ENCODE data around the gene ZSCAN5A. TPM values are rescaled to one million over a fixed set of nuclear protein-coding genes. Genes with fewer than 3 reads are reported as not detected.

The ZSCAN5A gene
- total RNA-seq, 1 donor from 2014 or later = 6.6 TPM

- Mint-ChIP-seq H3K4me3 (ENCODE audit: unreplicated experiment) (no peak overlapping the region), H3K36me3 (ENCODE audit: low read depth, unreplicated experiment) (peaks cover 6% of the 10 kb centered on the region), H3K27me3 (ENCODE audit: low read depth, unreplicated experiment) (no peaks in the 10 kb centered on the region), H3K9me3 (ENCODE audit: unreplicated experiment) (peaks cover 12% of the 10 kb centered on the region), H3K27ac (ENCODE audit: unreplicated experiment) (no peak overlapping the region), H3K4me1 (ENCODE audit: low read depth, unreplicated experiment) (no peaks in the 10 kb centered on the region)
- no peaks in the 10 kb centered on the region for H3K4me1 ChIP-seq (ENCODE audit: insufficient read depth, low read length)
- TF ChIP-seq EZH2 (IDR thresholded peaks at IDR 0.05; ENCODE audit: insufficient read depth, low read length) = no peak
- TF ChIP-seq, protein P1, sequence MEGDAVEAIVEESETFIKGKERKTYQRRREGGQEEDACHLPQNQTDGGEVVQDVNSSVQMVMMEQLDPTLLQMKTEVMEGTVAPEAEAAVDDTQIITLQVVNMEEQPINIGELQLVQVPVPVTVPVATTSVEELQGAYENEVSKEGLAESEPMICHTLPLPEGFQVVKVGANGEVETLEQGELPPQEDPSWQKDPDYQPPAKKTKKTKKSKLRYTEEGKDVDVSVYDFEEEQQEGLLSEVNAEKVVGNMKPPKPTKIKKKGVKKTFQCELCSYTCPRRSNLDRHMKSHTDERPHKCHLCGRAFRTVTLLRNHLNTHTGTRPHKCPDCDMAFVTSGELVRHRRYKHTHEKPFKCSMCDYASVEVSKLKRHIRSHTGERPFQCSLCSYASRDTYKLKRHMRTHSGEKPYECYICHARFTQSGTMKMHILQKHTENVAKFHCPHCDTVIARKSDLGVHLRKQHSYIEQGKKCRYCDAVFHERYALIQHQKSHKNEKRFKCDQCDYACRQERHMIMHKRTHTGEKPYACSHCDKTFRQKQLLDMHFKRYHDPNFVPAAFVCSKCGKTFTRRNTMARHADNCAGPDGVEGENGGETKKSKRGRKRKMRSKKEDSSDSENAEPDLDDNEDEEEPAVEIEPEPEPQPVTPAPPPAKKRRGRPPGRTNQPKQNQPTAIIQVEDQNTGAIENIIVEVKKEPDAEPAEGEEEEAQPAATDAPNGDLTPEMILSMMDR (IDR thresholded peaks at IDR 0.05; ENCODE audit: insufficient read depth, low read depth, low read length) = no peak
- H2AFZ ChIP-seq (ENCODE audit: low read depth, low read length) = no peak overlapping the region
- H3K27ac ChIP-seq (ENCODE audit: low read depth, low read length) = no peak overlapping the region
- H3K9ac ChIP-seq (ENCODE audit: low read length) = no peak overlapping the region
- no peaks in the 10 kb centered on the region for H3K36me3 ChIP-seq (ENCODE audit: insufficient read depth, low read length)
- H3K4me3 ChIP-seq (ENCODE audit: insufficient read depth, low read depth, low read length) = no peak overlapping the region
- H4K20me1 ChIP-seq (ENCODE audit: insufficient read depth, low read length) = no peaks in the 10 kb centered on the region
- H3K4me2 ChIP-seq (ENCODE audit: low read length) = no peak overlapping the region
- FAIRE-seq = no peak
- H3K79me2 ChIP-seq (ENCODE audit: insufficient read depth, low read length) = no peaks in the 10 kb centered on the region
- DNase-seq (ENCODE audit: low read depth) = no peak
- no peaks in the 10 kb centered on the region for H3K27me3 ChIP-seq (ENCODE audit: insufficient read depth, low read length)
- H3K9me3 ChIP-seq (ENCODE audit: insufficient read depth, low read depth, low read length) = no peaks in the 10 kb centered on the region
Observed at GRCh38 chr19:56355517-56355916, 40.9 kb upstream of the ZSCAN5A start.

DNA sequence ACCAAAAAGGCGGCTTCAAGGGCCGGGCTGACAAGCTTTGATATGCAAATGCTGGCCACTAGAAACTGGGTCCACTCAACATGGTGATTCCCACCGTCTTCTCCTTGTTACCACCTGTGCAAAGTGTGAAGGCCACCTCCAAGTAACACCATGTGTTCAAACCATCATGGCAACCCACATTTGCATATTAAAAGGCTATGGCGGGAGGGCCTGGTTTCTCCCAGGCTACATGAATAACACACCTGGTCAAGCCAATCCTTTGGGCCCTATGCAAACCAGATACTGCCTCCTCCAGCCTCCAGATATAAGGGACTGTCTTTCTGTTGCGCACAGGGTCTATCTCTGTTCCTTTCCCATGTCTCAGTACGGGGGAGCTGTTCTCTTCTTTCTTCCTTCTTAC is 36.6 kb upstream of the ZSCAN5A start:
- Histone ChIP-seq H3K9ac (ENCODE audit: low read length) (no peak overlapping the region), H3K4me3 (ENCODE audit: insufficient read depth, low read depth, low read length) (no peak overlapping the region), H3K4me1 (ENCODE audit: insufficient read depth, low read length) (no peaks in the 10 kb centered on the region), H3K4me2 (ENCODE audit: low read length) (no peak overlapping the region), H3K79me2 (ENCODE audit: insufficient read depth, low read length) (no peaks in the 10 kb centered on the region), H4K20me1 (ENCODE audit: insufficient read depth, low read length) (no peaks in the 10 kb centered on the region), H3K9me3 (ENCODE audit: insufficient read depth, low read depth, low read length) (no peaks in the 10 kb centered on the region), H2AFZ (ENCODE audit: low read depth, low read length) (no peak overlapping the region), H3K36me3 (ENCODE audit: insufficient read depth, low read length) (no peaks in the 10 kb centered on the region), H3K27me3 (ENCODE audit: insufficient read depth, low read length) (no peaks in the 10 kb centered on the region), H3K27ac (ENCODE audit: low read depth, low read length) (no peak overlapping the region)
- Mint-ChIP-seq H3K27me3 (ENCODE audit: low read depth, unreplicated experiment) (no peaks in the 10 kb centered on the region), H3K4me3 (ENCODE audit: unreplicated experiment) (no peak overlapping the region), H3K36me3 (ENCODE audit: low read depth, unreplicated experiment) (peaks cover 3% of the 10 kb centered on the region), H3K9me3 (ENCODE audit: unreplicated experiment) (peaks cover 4% of the 10 kb centered on the region), H3K27ac (ENCODE audit: unreplicated experiment) (no peak overlapping the region), H3K4me1 (ENCODE audit: low read depth, unreplicated experiment) (no peaks in the 10 kb centered on the region)
- FAIRE-seq (no peak), DNase-seq (ENCODE audit: low read depth) (no peak)
- no peak for TF ChIP-seq EZH2 (IDR thresholded peaks at IDR 0.05; ENCODE audit: insufficient read depth, low read length)
- TF ChIP-seq, protein P1 (IDR thresholded peaks at IDR 0.05; ENCODE audit: insufficient read depth, low read depth, low read length) = no peak

GRCh38 chr19:56350416-56351045 is 35.9 kb upstream of the ZSCAN5A start:
- no peak overlapping the region for H3K27ac Mint-ChIP-seq (ENCODE audit: unreplicated experiment)
- DNase-seq (ENCODE audit: low read depth) = peak; percentile 11
- no peak overlapping the region for H3K4me3 Mint-ChIP-seq (ENCODE audit: unreplicated experiment)
- H3K9me3 Mint-ChIP-seq (ENCODE audit: unreplicated experiment) = no peaks in the 10 kb centered on the region
- H3K4me1 ChIP-seq (ENCODE audit: insufficient read depth, low read length) = no peaks in the 10 kb centered on the region
- no peak overlapping the region for H2AFZ ChIP-seq (ENCODE audit: low read depth, low read length)
- no peaks in the 10 kb centered on the region for H4K20me1 ChIP-seq (ENCODE audit: insufficient read depth, low read length)
- H3K4me2 ChIP-seq (ENCODE audit: low read length) = no peak overlapping the region
- H3K36me3 Mint-ChIP-seq (ENCODE audit: low read depth, unreplicated experiment) = peaks cover 3% of the 10 kb centered on the region
- H3K27me3 ChIP-seq (ENCODE audit: insufficient read depth, low read length) = no peaks in the 10 kb centered on the region
- no peaks in the 10 kb centered on the region for H3K27me3 Mint-ChIP-seq (ENCODE audit: low read depth, unreplicated experiment)
- TF ChIP-seq, protein P1 (IDR thresholded peaks at IDR 0.05; ENCODE audit: insufficient read depth, low read depth, low read length) = peak; percentile 77
- TF ChIP-seq EZH2 (IDR thresholded peaks at IDR 0.05; ENCODE audit: insufficient read depth, low read length) = no peak
- no peaks in the 10 kb centered on the region for H3K4me1 Mint-ChIP-seq (ENCODE audit: low read depth, unreplicated experiment)
- FAIRE-seq = no peak
- no peak overlapping the region for H3K9ac ChIP-seq (ENCODE audit: low read length)
- H3K4me3 ChIP-seq (ENCODE audit: insufficient read depth, low read depth, low read length) = no peak overlapping the region
- no peaks in the 10 kb centered on the region for H3K79me2 ChIP-seq (ENCODE audit: insufficient read depth, low read length)
- no peaks in the 10 kb centered on the region for H3K9me3 ChIP-seq (ENCODE audit: insufficient read depth, low read depth, low read length)
- H3K27ac ChIP-seq (ENCODE audit: low read depth, low read length) = no peak overlapping the region
- no peaks in the 10 kb centered on the region for H3K36me3 ChIP-seq (ENCODE audit: insufficient read depth, low read length)

Measured in astrocyte (in vitro differentiated cells and primary cell).